Peyer's patch (tissue), 4 donors: Measurements from ENCODE around the gene DIAPH2.

Experiments
- POLR2A ChIP-seq, 2 donors: fragments of 450-650 bp; IDR thresholded peaks; one replicate each; pipeline ENCODE4 v1.5.1; 2017; ENCODE audit warnings: antibody characterized with exemption in 2 of 2, mild to moderate bottlenecking in 2 of 2, moderate library complexity in 2 of 2
- TF ChIP-seq, protein P1 (sequence below), 6 experiments: fragments of 450-650 bp in 4 of 6; fragments of 200-600 bp in 2 of 6; sonication (generic) in 1 of 6; IDR thresholded peaks; one replicate each; pipeline ENCODE4 v1.5.1; 2017 to 2019; ENCODE audit warnings: antibody characterized with exemption in 6 of 6, mild to moderate bottlenecking in 3 of 6, moderate library complexity in 1 of 6

GRCh38 chrX:97564496-97564895 lies 879.9 kb downstream of the DIAPH2 start:
- TF ChIP-seq, protein P1, sequence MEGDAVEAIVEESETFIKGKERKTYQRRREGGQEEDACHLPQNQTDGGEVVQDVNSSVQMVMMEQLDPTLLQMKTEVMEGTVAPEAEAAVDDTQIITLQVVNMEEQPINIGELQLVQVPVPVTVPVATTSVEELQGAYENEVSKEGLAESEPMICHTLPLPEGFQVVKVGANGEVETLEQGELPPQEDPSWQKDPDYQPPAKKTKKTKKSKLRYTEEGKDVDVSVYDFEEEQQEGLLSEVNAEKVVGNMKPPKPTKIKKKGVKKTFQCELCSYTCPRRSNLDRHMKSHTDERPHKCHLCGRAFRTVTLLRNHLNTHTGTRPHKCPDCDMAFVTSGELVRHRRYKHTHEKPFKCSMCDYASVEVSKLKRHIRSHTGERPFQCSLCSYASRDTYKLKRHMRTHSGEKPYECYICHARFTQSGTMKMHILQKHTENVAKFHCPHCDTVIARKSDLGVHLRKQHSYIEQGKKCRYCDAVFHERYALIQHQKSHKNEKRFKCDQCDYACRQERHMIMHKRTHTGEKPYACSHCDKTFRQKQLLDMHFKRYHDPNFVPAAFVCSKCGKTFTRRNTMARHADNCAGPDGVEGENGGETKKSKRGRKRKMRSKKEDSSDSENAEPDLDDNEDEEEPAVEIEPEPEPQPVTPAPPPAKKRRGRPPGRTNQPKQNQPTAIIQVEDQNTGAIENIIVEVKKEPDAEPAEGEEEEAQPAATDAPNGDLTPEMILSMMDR (IDR thresholded peaks at IDR 0.05), result no peak
- TF ChIP-seq POLR2A (IDR thresholded peaks at IDR 0.05), result no peak
